Upper lobe of left lung (tissue), 6 donors: ENCODE data around the gene TNN. TPM values are rescaled to one million over a fixed set of nuclear protein-coding genes. Genes with fewer than 3 reads are reported as not detected.

Experiments used
- ATAC-seq, 2 donors: fragments of 200-7000 bp; cut with Tn5 transposase; one replicate each; pipeline ENCODE4 v1.9.1; 2022; ENCODE audit warnings: mild to moderate bottlenecking in 2 of 2, moderate library complexity in 2 of 2; ENCODE audit not compliant: low FRiP score in 2 of 2
- DNase-seq, 2 donors: peaks; one replicate each; pipeline ENCODE4 v3.0.0-alpha.2; 2019 to 2020
- H3K27ac ChIP-seq, 4 donors: fragments of 200-600 bp; sonication (generic); one replicate each; pipeline ENCODE4 v1.5.1; 2016 to 2019
- H3K27me3 ChIP-seq, 4 donors: fragments of 200-600 bp; sonication (generic); one replicate each; pipeline ENCODE4 v1.5.1; 2017 to 2019
- H3K36me3 ChIP-seq, 4 donors: fragments of 200-600 bp; sonication (generic); one replicate each; pipeline ENCODE4 v1.5.1; 2016 to 2019
- H3K4me1 ChIP-seq, 4 donors: fragments of 200-600 bp; sonication (generic); one replicate each; pipeline ENCODE4 v1.5.1; 2018 to 2019
- H3K4me3 ChIP-seq, 4 donors: fragments of 200-600 bp; sonication (generic); one replicate each; pipeline ENCODE4 v1.5.1; 2017 to 2019; ENCODE audit warnings: mild to moderate bottlenecking in 2 of 4, moderate library complexity in 1 of 4
- H3K9me3 ChIP-seq, 4 donors: fragments of 200-600 bp; sonication (generic); one replicate each; pipeline ENCODE4 v1.5.1; 2018 to 2019
- EP300 ChIP-seq, 4 donors: sonication (generic); formaldehyde crosslinking; IDR thresholded peaks; one replicate each; pipeline ENCODE4 v1.5.1; 2017; ENCODE audit warnings: antibody characterized with exemption in 4 of 4, control low read depth in 2 of 4
- POLR2A ChIP-seq, 4 donors: fragments of 450-650 bp; IDR thresholded peaks; one replicate each; pipeline ENCODE4 v1.5.1; 2016 to 2017; ENCODE audit warnings: antibody characterized with exemption in 4 of 4, mild to moderate bottlenecking in 2 of 4
- POLR2AphosphoS5 ChIP-seq, 2 donors: sonication (generic); formaldehyde crosslinking; IDR thresholded peaks; one replicate each; pipeline ENCODE4 v1.5.1; 2017; ENCODE audit warnings: antibody characterized with exemption in 2 of 2
- WGBS, 2 donors: methylation state at CpG; one replicate each; pipeline ENCODE4 v1.1.5; 2017 to 2018; 5-methylcytosine and 5-hydroxymethylcytosine counted together
- total RNA-seq, 6 donors: library from RNA; depleted of rRNA in 4 of 6; stranded (reverse); fragments of >200 nt in 4 of 6; gene quantifications; one replicate each; pipeline versions ENCODE4 v1.1.0 to v1.2.1, GENCODE V29; 2016 to 2021
- TF ChIP-seq, protein P1 (sequence below), 6 experiments: fragments of 450-650 bp in 4 of 6; fragments of 200-600 bp in 2 of 6; sonication (generic) in 2 of 6; IDR thresholded peaks; one replicate each; pipeline ENCODE4 v1.5.1; 2016 to 2019; ENCODE audit warnings: antibody characterized with exemption in 6 of 6
- donor health status: DM: no; HTN: no; CAD: no; lungs with moderate emphysema.
- donor health status: DM: no; HTN: yes; CAD: no; lungs with severe emphysema.

Gene TNN
- total RNA-seq, 6 donors from 2014 or later: 0.14 to 1.0 (median 0.16) TPM; not detected in 2

DNA sequence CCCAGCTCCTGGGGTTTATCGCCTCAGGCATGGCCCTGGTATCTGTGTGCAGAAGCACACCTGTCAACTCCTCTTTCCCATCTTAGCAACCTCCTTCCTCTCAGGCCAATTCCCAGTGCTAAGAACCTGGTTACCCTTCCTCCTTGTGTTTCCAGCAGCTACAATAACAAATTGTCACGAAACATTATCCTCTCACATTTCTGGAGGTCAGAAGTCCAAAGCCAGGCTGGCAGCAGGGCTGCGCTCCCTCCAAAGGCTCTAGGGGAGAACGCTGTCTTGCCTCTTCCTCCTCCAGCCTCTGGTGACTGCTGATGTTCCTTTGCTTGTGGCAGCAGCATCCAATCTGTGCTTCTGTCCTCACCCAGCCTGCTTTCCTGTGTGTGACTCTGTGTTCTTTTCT is 33.7 kb upstream of the TNN start:
- H3K27ac ChIP-seq: no peak overlapping the region
- H3K4me3 ChIP-seq: no peak overlapping the region
- no peaks in the 10 kb centered on the region for H3K9me3 ChIP-seq
- 94% methylated on average over 4 of the region's 4 CpGs for WGBS, 2 donors
- H3K4me1 ChIP-seq: peaks cover 0 to 5% (median 0%) of the 10 kb centered on the region in 4 donors
- no peak for DNase-seq
- H3K27me3 ChIP-seq: no peaks in the 10 kb centered on the region
- no peak for ATAC-seq
- no peaks in the 10 kb centered on the region for H3K36me3 ChIP-seq
- TF ChIP-seq POLR2AphosphoS5 (IDR thresholded peaks at IDR 0.05): no peak
- TF ChIP-seq, protein P1, sequence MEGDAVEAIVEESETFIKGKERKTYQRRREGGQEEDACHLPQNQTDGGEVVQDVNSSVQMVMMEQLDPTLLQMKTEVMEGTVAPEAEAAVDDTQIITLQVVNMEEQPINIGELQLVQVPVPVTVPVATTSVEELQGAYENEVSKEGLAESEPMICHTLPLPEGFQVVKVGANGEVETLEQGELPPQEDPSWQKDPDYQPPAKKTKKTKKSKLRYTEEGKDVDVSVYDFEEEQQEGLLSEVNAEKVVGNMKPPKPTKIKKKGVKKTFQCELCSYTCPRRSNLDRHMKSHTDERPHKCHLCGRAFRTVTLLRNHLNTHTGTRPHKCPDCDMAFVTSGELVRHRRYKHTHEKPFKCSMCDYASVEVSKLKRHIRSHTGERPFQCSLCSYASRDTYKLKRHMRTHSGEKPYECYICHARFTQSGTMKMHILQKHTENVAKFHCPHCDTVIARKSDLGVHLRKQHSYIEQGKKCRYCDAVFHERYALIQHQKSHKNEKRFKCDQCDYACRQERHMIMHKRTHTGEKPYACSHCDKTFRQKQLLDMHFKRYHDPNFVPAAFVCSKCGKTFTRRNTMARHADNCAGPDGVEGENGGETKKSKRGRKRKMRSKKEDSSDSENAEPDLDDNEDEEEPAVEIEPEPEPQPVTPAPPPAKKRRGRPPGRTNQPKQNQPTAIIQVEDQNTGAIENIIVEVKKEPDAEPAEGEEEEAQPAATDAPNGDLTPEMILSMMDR (IDR thresholded peaks at IDR 0.05): no peak
- TF ChIP-seq EP300 (IDR thresholded peaks at IDR 0.05): no peak
- TF ChIP-seq POLR2A (IDR thresholded peaks at IDR 0.05): no peak

DNA sequence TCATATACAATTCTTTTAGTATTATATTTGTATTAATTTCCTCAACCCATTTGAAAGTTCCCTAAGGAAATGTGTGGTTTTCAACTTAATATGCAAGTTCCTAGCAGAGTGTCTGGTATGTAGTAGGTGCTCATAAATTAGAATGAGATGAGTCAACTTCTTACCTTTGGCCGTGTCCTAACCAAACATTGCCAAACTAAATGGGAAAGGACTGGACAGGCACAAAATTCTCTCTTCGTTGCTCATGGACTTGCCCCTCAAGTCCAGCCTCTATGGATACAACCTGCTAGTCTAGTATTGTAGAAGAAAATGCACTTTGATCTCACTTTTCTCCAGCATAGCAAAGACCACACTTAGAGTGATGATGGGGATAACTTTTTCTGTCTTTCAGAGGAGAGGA is 32.9 kb upstream of the TNN start:
- ATAC-seq (no peak), DNase-seq (no peak)
- 53 to 77% methylated on average over 2 of the region's 2 CpGs for WGBS, 2 donors
- no peaks in the 10 kb centered on the region for H3K4me1 ChIP-seq
- no peaks in the 10 kb centered on the region for H3K36me3 ChIP-seq
- no peak for TF ChIP-seq POLR2A (IDR thresholded peaks at IDR 0.05)
- no peak for TF ChIP-seq EP300 (IDR thresholded peaks at IDR 0.05)
- TF ChIP-seq, protein P1 (IDR thresholded peaks at IDR 0.05): no peak
- TF ChIP-seq POLR2AphosphoS5 (IDR thresholded peaks at IDR 0.05): no peak
- H3K4me3 ChIP-seq: no peak overlapping the region
- H3K27ac ChIP-seq: no peak overlapping the region
- H3K9me3 ChIP-seq: no peaks in the 10 kb centered on the region
- no peaks in the 10 kb centered on the region for H3K27me3 ChIP-seq

DNA sequence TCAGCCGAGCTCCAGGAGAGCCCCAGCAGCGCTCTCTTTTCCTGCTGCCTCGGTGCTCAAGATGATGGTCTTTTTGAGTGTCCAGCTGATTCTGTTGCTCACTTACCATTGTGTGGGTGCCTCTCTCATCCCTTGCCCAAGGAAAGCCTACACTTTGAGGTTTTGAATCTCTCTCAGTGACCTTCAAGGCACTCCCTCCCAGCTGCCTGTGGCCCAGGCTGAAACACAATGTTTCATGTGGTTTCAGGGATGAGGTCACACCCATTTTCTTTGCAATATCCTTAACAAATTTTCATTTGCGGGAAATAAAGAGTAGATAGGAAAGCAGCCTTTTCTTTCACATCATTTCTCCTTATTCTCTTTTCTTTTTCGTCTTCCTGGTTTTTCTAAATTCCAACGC is 31.8 kb upstream of the TNN start:
- DNase-seq (no peak), ATAC-seq (no peak)
- no peak overlapping the region for H3K27ac ChIP-seq
- H3K36me3 ChIP-seq: no peaks in the 10 kb centered on the region
- H3K27me3 ChIP-seq: no peaks in the 10 kb centered on the region
- TF ChIP-seq POLR2AphosphoS5 (IDR thresholded peaks at IDR 0.05) (no peak), EP300 (IDR thresholded peaks at IDR 0.05) (no peak), POLR2A (IDR thresholded peaks at IDR 0.05) (no peak)
- TF ChIP-seq, protein P1 (IDR thresholded peaks at IDR 0.05): no peak
- H3K4me1 ChIP-seq: no peaks in the 10 kb centered on the region
- no peaks in the 10 kb centered on the region for H3K9me3 ChIP-seq
- no peak overlapping the region for H3K4me3 ChIP-seq
- 88 to 94% methylated on average over 5 to 6 of the region's 6 CpGs for WGBS, 2 donors

DNA sequence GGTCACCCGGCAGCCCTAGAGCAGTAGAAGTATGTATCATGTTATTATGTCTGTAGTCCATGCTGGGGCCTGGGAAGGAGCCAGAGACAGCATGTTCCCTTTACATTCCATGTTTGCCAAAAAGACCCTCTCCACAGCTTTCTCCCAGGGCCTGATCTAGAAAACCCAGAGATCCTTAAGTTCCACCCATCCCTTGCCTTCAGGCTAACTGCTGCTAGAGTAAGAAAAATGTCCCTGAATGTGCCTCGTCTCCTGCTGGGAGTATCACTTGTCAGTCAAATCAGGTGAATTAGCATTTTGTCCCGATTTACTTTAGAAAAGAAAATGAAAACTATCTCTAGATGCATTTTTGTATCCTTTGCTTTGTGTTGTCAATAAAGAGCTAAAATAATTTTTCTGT is 31.2 kb upstream of the TNN start:
- H3K36me3 ChIP-seq: no peaks in the 10 kb centered on the region
- no peak overlapping the region for H3K27ac ChIP-seq
- H3K27me3 ChIP-seq: no peaks in the 10 kb centered on the region
- no peak for ATAC-seq
- H3K4me1 ChIP-seq: no peaks in the 10 kb centered on the region
- DNase-seq: no peak
- TF ChIP-seq EP300 (IDR thresholded peaks at IDR 0.05) (no peak), POLR2AphosphoS5 (IDR thresholded peaks at IDR 0.05) (no peak), POLR2A (IDR thresholded peaks at IDR 0.05) (no peak)
- TF ChIP-seq, protein P1 (IDR thresholded peaks at IDR 0.05): no peak
- H3K9me3 ChIP-seq: no peaks in the 10 kb centered on the region
- H3K4me3 ChIP-seq: no peak overlapping the region
- 78 to 80% methylated on average over 3 of the region's 3 CpGs for WGBS, 2 donors

DNA sequence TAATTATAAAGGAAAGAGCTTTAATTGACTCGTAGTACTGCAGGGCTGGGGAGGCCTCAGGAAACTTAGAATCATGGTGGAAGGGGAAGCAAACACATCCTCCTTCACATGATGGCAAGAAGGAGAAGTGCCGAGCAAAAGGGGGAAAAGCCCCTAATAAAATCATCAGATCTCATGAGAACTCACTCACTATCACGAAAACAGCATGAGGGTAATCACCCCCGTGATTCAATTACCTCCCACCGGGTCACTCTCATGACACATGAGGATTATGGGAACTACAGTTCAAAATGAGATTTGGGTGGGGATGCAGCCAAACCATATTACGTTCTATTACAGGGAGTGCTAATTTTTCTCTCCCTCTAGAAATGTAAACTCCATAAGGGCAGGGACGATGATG is 30.2 kb upstream of the TNN start:
- WGBS, 2 donors: 63 to 71% methylated on average over 7 of the region's 7 CpGs
- H3K4me1 ChIP-seq: no peaks in the 10 kb centered on the region
- DNase-seq: no peak
- H3K27me3 ChIP-seq: no peaks in the 10 kb centered on the region
- ATAC-seq: no peak
- TF ChIP-seq, protein P1 (IDR thresholded peaks at IDR 0.05): no peak
- TF ChIP-seq POLR2AphosphoS5 (IDR thresholded peaks at IDR 0.05): no peak
- no peak for TF ChIP-seq POLR2A (IDR thresholded peaks at IDR 0.05)
- TF ChIP-seq EP300 (IDR thresholded peaks at IDR 0.05): no peak
- no peak overlapping the region for H3K27ac ChIP-seq
- no peaks in the 10 kb centered on the region for H3K36me3 ChIP-seq
- no peaks in the 10 kb centered on the region for H3K9me3 ChIP-seq
- H3K4me3 ChIP-seq: no peak overlapping the region
